HepG2 (cell line): Measurements from ENCODE around the gene MADD. TPM values are rescaled to one million over a fixed set of nuclear protein-coding genes. Genes with fewer than 3 reads are reported as not detected.

Source experiments
- ATAC-seq: fragments of 200-7000 bp; cut with Tn5 transposase; 3 replicates; pipeline ENCODE4 v1.9.1; 2020; ENCODE audit warnings: mild to moderate bottlenecking, moderate library complexity
- BruUV-seq: library from RNA; stranded (reverse); fragments of 400-500 nt; replicated peaks from 2 replicates; lab custom pipeline; 2021; lab: Mats Ljungman, UMichigan
- CTCF ChIA-PET: fragments of 300-600 bp; formaldehyde crosslinking; extraction: SDS; loops from one replicate; lab custom pipeline; 2021; ENCODE audit warnings: low total read pairs, inconsistent platforms, low intra/inter-chr PET ratio; lab: Yijun Ruan, JAX
- POLR2A ChIA-PET: fragments of 350-600 bp; sonication (Branson Sonifier 250); formaldehyde crosslinking; loops from one replicate; lab custom pipeline; 2020; ENCODE audit warnings: antibody characterized with exemption, inconsistent platforms; lab: Yijun Ruan, JAX
- DNase-seq: peaks from one replicate; pipeline ENCODE4 v3.0.0-alpha.2; 2015; ENCODE audit warnings: low spot score
- FAIRE-seq: peaks from 3 replicates; lab custom pipeline; 2011; peaks lifted over from hg19 to GRCh38; lab: Jason Lieb, UNC
- H2AFZ ChIP-seq: one replicate; pipeline ENCODE4 v1.6.1; 2011; ENCODE audit warnings: low read length, inconsistent platforms
- H3K27ac ChIP-seq: fragments of 300-600 bp; 3 replicates; pipeline ENCODE4 v1.8.0; 2011; ENCODE audit warnings: mixed run types, mild to moderate bottlenecking, mixed read lengths, low read length, inconsistent platforms; ENCODE audit not compliant: insufficient read depth; ENCODE audit errors: extremely low read length
- H3K27me3 ChIP-seq, 2 experiments: fragments of 200-600 bp in 1 of 2; 2 replicates in 1 of 2; 3 replicates in 1 of 2; pipeline versions ENCODE4 v1.6.0 to v1.8.0; 2011; ENCODE audit warnings: low read length in 2 of 2, mild to moderate bottlenecking in 2 of 2, moderate library complexity in 2 of 2, inconsistent platforms in 1 of 2; ENCODE audit not compliant: insufficient read depth in 2 of 2, control insufficient read depth in 1 of 2
- H3K36me3 ChIP-seq, 2 experiments: fragments of 200-600 bp in 1 of 2; replicated peaks in 1 of 2; 2 replicates in 1 of 2; 3 replicates in 1 of 2; pipeline versions ENCODE4 v1.5.1 to v1.8.0; 2011; ENCODE audit warnings: low read length in 2 of 2, inconsistent platforms in 1 of 2; ENCODE audit not compliant: insufficient read depth in 2 of 2, control insufficient read depth in 1 of 2
- H3K4me1 ChIP-seq: 2 replicates; pipeline ENCODE4 v1.5.1; 2012; ENCODE audit warnings: low read length, inconsistent platforms; ENCODE audit not compliant: insufficient read depth
- H3K4me2 ChIP-seq: 2 replicates; pipeline ENCODE4 v1.6.0; 2011; ENCODE audit warnings: low read depth, low read length, inconsistent platforms
- H3K4me3 ChIP-seq, 3 experiments: fragments of 200-600 bp in 1 of 3; sonication (generic), shearing (Covaris generic) in 1 of 3; replicated peaks in 1 of 3; 2 replicates each; pipeline ENCODE4 v1.5.1; 2011 to 2016; ENCODE audit warnings: low read length in 3 of 3, inconsistent platforms in 2 of 3, low read depth in 2 of 3, mild to moderate bottlenecking in 2 of 3, control low read depth in 1 of 3, mixed read lengths in 1 of 3; ENCODE audit not compliant: insufficient read depth in 1 of 3
- H3K79me2 ChIP-seq: one replicate; pipeline ENCODE4 v1.6.1; 2011; ENCODE audit warnings: low read length, inconsistent platforms; ENCODE audit not compliant: insufficient read depth
- H3K9ac ChIP-seq: 2 replicates; pipeline ENCODE4 v1.6.0; 2011; ENCODE audit warnings: mild to moderate bottlenecking, low read depth, low read length, inconsistent platforms; ENCODE audit not compliant: insufficient read depth
- H3K9me3 ChIP-seq: 2 replicates; pipeline ENCODE4 v1.5.1; 2012; ENCODE audit warnings: mild to moderate bottlenecking, low read length
- H4K20me1 ChIP-seq: 2 replicates; pipeline ENCODE4 v1.6.0; 2011; ENCODE audit warnings: inconsistent platforms, mild to moderate bottlenecking, low read length, moderate library complexity; ENCODE audit not compliant: insufficient read depth
- FOXJ3 ChIP-seq: sonication (generic); formaldehyde crosslinking; IDR thresholded peaks from 2 replicates; pipeline ENCODE4 v1.4.0; 2020; ENCODE audit warnings: missing genetic modification reagents, mild to moderate bottlenecking, borderline replicate concordance
- HHEX ChIP-seq: IDR thresholded peaks from 2 replicates; pipeline ENCODE4 v1.6.1; 2016; ENCODE audit warnings: control low read depth
- IKZF1 ChIP-seq: fragments of 450-650 bp; IDR thresholded peaks from 2 replicates; pipeline ENCODE4 v1.7.1; 2016
- KDM3A ChIP-seq: IDR thresholded peaks from 2 replicates; pipeline ENCODE4 v1.6.1; 2018; ENCODE audit warnings: low read depth, missing compliant biosample characterization
- LCORL ChIP-seq, 2 experiments: fragments of 450-650 bp in 1 of 2; sonication (generic) in 1 of 2; formaldehyde crosslinking in 1 of 2; IDR thresholded peaks; 2 replicates each; pipeline versions ENCODE4 v1.5.0 to v1.6.1; 2017 to 2020; ENCODE audit warnings: antibody characterized with exemption in 1 of 2, missing genetic modification reagents in 1 of 2
- NCOA5 ChIP-seq: sonication (generic); formaldehyde crosslinking; IDR thresholded peaks from 2 replicates; pipeline ENCODE4 v1.4.0; 2020; ENCODE audit warnings: missing genetic modification reagents
- NFATC3 ChIP-seq: sonication (generic); formaldehyde crosslinking; IDR thresholded peaks from 2 replicates; pipeline ENCODE4 v1.5.1; 2020; ENCODE audit warnings: mild to moderate bottlenecking, missing genetic modification reagents
- PLRG1 ChIP-seq: fragments of 450-650 bp; conservative IDR thresholded peaks from 2 replicates; pipeline ENCODE4 v1.6.1; 2016
- REXO4 ChIP-seq: sonication (generic); formaldehyde crosslinking; IDR thresholded peaks from 2 replicates; pipeline ENCODE4 v1.8.0; 2022; ENCODE audit warnings: missing genetic modification reagents, mild to moderate bottlenecking, borderline replicate concordance
- SYNCRIP ChIP-seq: fragments of 200-400 bp; formaldehyde crosslinking; IDR thresholded peaks from 2 replicates; pipeline ENCODE4 v1.6.1; 2018; ENCODE audit warnings: mild to moderate bottlenecking, low read depth, low read length; ENCODE audit not compliant: insufficient read depth
- ZBTB14 ChIP-seq: sonication (generic); formaldehyde crosslinking; IDR thresholded peaks from 2 replicates; pipeline ENCODE4 v1.4.0; 2020; ENCODE audit warnings: missing genetic modification reagents
- ZNF292 ChIP-seq: sonication (generic); formaldehyde crosslinking; IDR thresholded peaks from 2 replicates; pipeline ENCODE4 v1.8.1; 2022; ENCODE audit warnings: mild to moderate bottlenecking, low read depth, missing genetic modification reagents, borderline replicate concordance
- ZNF44 ChIP-seq: sonication (generic); formaldehyde crosslinking; IDR thresholded peaks from 2 replicates; pipeline ENCODE4 v1.5.1; 2020; ENCODE audit warnings: mild to moderate bottlenecking, missing genetic modification reagents
- ZNF543 ChIP-seq: sonication (generic); formaldehyde crosslinking; IDR thresholded peaks from 2 replicates; pipeline ENCODE4 v1.4.0; 2020; ENCODE audit warnings: mild to moderate bottlenecking, missing genetic modification reagents
- ZNF776 ChIP-seq: sonication (generic); formaldehyde crosslinking; IDR thresholded peaks from 2 replicates; pipeline ENCODE4 v1.4.0; 2020; ENCODE audit warnings: mild to moderate bottlenecking, missing genetic modification reagents
- WGBS: methylation state at CpG from one replicate; pipeline ENCODE4 v1.1.6; 2017; ENCODE audit warnings: low lambda C conversion rate; 5-methylcytosine and 5-hydroxymethylcytosine counted together
- in situ Hi-C: cut with HindIII; loops from 2 replicates; pipeline ENCODE4 v1.10.0; 2017; ENCODE audit warnings: low pct_unique_long_range_greater_than_20kb; ENCODE audit not compliant: extremely low pct_ligation_motif_present
- intact Hi-C: fragments of 100-400 bp; cut with micrococcal nuclease; formaldehyde crosslinking; loops from one replicate; pipeline ENCODE4 v1.10.0; 2022; ENCODE audit not compliant: unreplicated experiment
- polyA plus RNA-seq, 8 experiments: library from polyadenylated mRNA; depleted of rRNA in 3 of 8; stranded (reverse) in 7 of 8; unstranded in 1 of 8; fragments of >200 nt; fragmentation: Illumina TruSeq in 4 of 8; extraction: Trizol in 4 of 8; gene quantifications; 2 replicates each; pipeline versions ENCODE4 v1.2.1 to v1.2.3, GENCODE V29; 2011 to 2016; ENCODE audit warnings: low read depth in 4 of 8, missing spikeins in 1 of 8, mixed read lengths in 1 of 8; ENCODE audit not compliant: insufficient read depth in 1 of 8
- total RNA-seq, 5 experiments: library from RNA; depleted of rRNA; stranded (reverse); fragments of >200 nt; fragmentation: Illumina TruSeq; extraction: Trizol; gene quantifications; 2 replicates each; pipeline ENCODE4 v1.2.3, GENCODE V29; 2016; ENCODE audit warnings: low read depth in 1 of 5
- TF ChIP-seq, protein P1 (sequence below): sonication (generic); formaldehyde crosslinking; IDR thresholded peaks from 2 replicates; pipeline ENCODE4 v1.4.0; 2020; ENCODE audit warnings: missing genetic modification reagents

MADD gene
- total and polyA plus RNA-seq, 2 of the 13 experiments (the other 11 are each of a cell fraction or from before 2014, with no cell fraction given): 18.0 to 29.2 TPM

DNA sequence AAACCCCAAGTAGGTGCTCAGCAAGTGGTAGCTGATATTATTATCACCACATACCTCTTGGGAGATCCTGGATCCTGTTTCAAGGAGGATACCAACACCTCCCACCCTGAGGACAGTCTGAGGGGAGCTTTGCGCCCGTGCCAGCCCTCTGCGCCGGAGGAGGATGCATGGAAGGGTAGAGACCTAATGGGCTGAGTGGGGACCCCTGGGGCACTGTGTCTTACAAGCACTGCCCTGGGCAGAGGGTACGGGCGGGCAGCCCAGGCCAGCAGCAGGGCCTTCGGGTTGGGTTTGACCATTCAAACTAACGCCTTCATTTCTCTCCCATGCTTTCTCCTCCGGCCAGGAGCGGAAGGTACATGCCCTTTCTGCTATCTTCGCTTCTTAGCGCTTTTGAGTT lies 56.3 kb downstream of the MADD start:
- Histone ChIP-seq H3K27me3 (no peaks in the 10 kb centered on the region), H2AFZ (no peak overlapping the region), H3K4me2 (no peak overlapping the region), H3K36me3 (peaks cover 13 to 53% of the 10 kb centered on the region in 2 experiments), H3K9me3 (no peaks in the 10 kb centered on the region), H3K79me2 (no peaks in the 10 kb centered on the region), H3K27ac (no peak overlapping the region), H3K4me3 (no peak overlapping the region), H3K4me1 (no peaks in the 10 kb centered on the region), H4K20me1 (no peaks in the 10 kb centered on the region), H3K9ac (no peak overlapping the region)
- ChIA-PET POLR2A (no interaction called here), CTCF (no interaction called here)
- DNase-seq (no peak), FAIRE-seq (no peak), ATAC-seq (no peak)
- no TSS peak for BruUV-seq
- WGBS: 99% methylated on average over 8 of the region's 12 CpGs
- in situ Hi-C loops (no loop called here), intact Hi-C loops (no loop called here)
- TF ChIP-seq ZNF543 (CRISPR knock-in tag) (no peak), KDM3A (CRISPR knock-in tag) (no peak), FOXJ3 (CRISPR knock-in tag) (no peak), IKZF1 (no peak), ZBTB14 (CRISPR knock-in tag) (no peak), NFATC3 (no peak), HHEX (CRISPR knock-in tag) (no peak), SYNCRIP (no peak), LCORL (IDR thresholded peaks at IDR 0.05) (no peak), LCORL (CRISPR knock-in tag; IDR thresholded peaks at IDR 0.05) (no peak), PLRG1 (no peak), NCOA5 (CRISPR knock-in tag) (no peak), ZNF776 (no peak), ZNF292 (CRISPR knock-in tag) (no peak), REXO4 (CRISPR knock-in tag) (no peak), ZNF44 (CRISPR knock-in tag) (no peak)
- TF ChIP-seq, protein P1, sequence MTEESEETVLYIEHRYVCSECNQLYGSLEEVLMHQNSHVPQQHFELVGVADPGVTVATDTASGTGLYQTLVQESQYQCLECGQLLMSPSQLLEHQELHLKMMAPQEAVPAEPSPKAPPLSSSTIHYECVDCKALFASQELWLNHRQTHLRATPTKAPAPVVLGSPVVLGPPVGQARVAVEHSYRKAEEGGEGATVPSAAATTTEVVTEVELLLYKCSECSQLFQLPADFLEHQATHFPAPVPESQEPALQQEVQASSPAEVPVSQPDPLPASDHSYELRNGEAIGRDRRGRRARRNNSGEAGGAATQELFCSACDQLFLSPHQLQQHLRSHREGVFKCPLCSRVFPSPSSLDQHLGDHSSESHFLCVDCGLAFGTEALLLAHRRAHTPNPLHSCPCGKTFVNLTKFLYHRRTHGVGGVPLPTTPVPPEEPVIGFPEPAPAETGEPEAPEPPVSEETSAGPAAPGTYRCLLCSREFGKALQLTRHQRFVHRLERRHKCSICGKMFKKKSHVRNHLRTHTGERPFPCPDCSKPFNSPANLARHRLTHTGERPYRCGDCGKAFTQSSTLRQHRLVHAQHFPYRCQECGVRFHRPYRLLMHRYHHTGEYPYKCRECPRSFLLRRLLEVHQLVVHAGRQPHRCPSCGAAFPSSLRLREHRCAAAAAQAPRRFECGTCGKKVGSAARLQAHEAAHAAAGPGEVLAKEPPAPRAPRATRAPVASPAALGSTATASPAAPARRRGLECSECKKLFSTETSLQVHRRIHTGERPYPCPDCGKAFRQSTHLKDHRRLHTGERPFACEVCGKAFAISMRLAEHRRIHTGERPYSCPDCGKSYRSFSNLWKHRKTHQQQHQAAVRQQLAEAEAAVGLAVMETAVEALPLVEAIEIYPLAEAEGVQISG (CRISPR knock-in tag): no peak
